ENCODE results near the gene BDH2.

- TF ChIP-seq CTCF (conservative IDR thresholded peaks at IDR 0.05): no peak
- TF ChIP-seq ZFX (IDR thresholded peaks at IDR 0.05): no peak; the same call in 1 of the 2 replicates
Observed at GRCh38 chr4:103076747-103077347, 22.8 kb downstream of the BDH2 start, which contains the start of gene SLC9B2.
